KMS-11 (cell line): ENCODE results near the gene GP1BB.

Experiments used
- H2AFZ ChIP-seq: fragments of 200-600 bp; sonication (generic); 2 replicates; pipeline ENCODE4 v1.6.1; 2016; ENCODE audit warnings: antibody characterized with exemption, mixed run types, low read depth
- H3K27ac ChIP-seq: fragments of 200-600 bp; sonication (generic); 2 replicates; pipeline ENCODE4 v1.6.1; 2016; ENCODE audit warnings: mild to moderate bottlenecking, mixed run types
- H3K27me3 ChIP-seq: fragments of 200-600 bp; sonication (generic); 2 replicates; pipeline ENCODE4 v1.6.1; 2017; ENCODE audit warnings: mild to moderate bottlenecking, low read depth, mixed run types, moderate library complexity; ENCODE audit not compliant: insufficient read depth
- H3K36me3 ChIP-seq: fragments of 200-600 bp; sonication (generic); 2 replicates; pipeline ENCODE4 v1.6.1; 2017; ENCODE audit warnings: mild to moderate bottlenecking, mixed run types; ENCODE audit not compliant: insufficient read depth
- H3K4me1 ChIP-seq: fragments of 200-600 bp; sonication (generic); 2 replicates; pipeline ENCODE4 v1.6.1; 2016; ENCODE audit warnings: mild to moderate bottlenecking, low read depth, mixed run types; ENCODE audit not compliant: poor library complexity, severe bottlenecking
- H3K4me2 ChIP-seq: fragments of 200-600 bp; sonication (generic); 2 replicates; pipeline ENCODE4 v1.7.0; 2016; ENCODE audit warnings: mild to moderate bottlenecking, mixed run types
- H3K4me3 ChIP-seq: fragments of 200-600 bp; sonication (generic); IDR thresholded peaks from 2 replicates; pipeline ENCODE4 v1.6.1; 2017; ENCODE audit warnings: low read depth, low read length, mixed read lengths; ENCODE audit not compliant: insufficient read depth
- H3K79me2 ChIP-seq: fragments of 200-600 bp; sonication (generic); 2 replicates; pipeline ENCODE4 v1.6.1; 2016; ENCODE audit warnings: low read depth, mixed run types; ENCODE audit not compliant: insufficient read depth
- H3K9ac ChIP-seq: fragments of 200-600 bp; sonication (generic); 2 replicates; pipeline ENCODE4 v1.6.1; 2016; ENCODE audit warnings: mild to moderate bottlenecking, mixed run types
- H4K20me1 ChIP-seq: fragments of 200-600 bp; sonication (generic); 2 replicates; pipeline ENCODE4 v1.6.1; 2016; ENCODE audit warnings: mild to moderate bottlenecking, mixed run types; ENCODE audit not compliant: insufficient read depth
- TF ChIP-seq, protein P1 (sequence below): fragments of 200-600 bp; sonication (generic); conservative IDR thresholded peaks from 2 replicates; pipeline ENCODE4 v1.6.1; 2017; ENCODE audit warnings: low read depth, mild to moderate bottlenecking, antibody characterized with exemption, low read length, moderate library complexity, mixed read lengths

The GP1BB gene

DNA sequence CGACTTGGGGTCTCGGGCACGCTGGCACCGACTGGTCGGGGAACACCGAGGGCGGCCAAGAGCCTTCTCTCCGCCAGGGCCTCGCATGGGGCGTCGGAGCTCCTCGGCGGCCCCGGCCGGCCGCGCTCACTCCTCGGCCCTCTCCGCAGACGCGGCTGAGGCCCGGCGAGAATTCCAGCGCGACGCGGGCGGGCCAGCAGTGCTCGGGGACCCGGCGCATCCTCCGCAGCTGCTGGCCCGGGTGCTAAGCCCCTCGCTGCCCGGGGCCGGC is 42.8 kb downstream of the GP1BB start:
- Histone ChIP-seq H3K4me1 (no peaks in the 10 kb centered on the region), H2AFZ (no peak overlapping the region), H3K36me3 (no peaks in the 10 kb centered on the region), H3K27me3 (peaks cover 36% of the 10 kb centered on the region; the same call in 1 of the 2 replicates), H4K20me1 (no peaks in the 10 kb centered on the region), H3K4me3 (no peak overlapping the region), H3K79me2 (no peaks in the 10 kb centered on the region), H3K27ac (no peak overlapping the region), H3K9ac (no peak overlapping the region), H3K4me2 (no peak overlapping the region)
- TF ChIP-seq, protein P1, sequence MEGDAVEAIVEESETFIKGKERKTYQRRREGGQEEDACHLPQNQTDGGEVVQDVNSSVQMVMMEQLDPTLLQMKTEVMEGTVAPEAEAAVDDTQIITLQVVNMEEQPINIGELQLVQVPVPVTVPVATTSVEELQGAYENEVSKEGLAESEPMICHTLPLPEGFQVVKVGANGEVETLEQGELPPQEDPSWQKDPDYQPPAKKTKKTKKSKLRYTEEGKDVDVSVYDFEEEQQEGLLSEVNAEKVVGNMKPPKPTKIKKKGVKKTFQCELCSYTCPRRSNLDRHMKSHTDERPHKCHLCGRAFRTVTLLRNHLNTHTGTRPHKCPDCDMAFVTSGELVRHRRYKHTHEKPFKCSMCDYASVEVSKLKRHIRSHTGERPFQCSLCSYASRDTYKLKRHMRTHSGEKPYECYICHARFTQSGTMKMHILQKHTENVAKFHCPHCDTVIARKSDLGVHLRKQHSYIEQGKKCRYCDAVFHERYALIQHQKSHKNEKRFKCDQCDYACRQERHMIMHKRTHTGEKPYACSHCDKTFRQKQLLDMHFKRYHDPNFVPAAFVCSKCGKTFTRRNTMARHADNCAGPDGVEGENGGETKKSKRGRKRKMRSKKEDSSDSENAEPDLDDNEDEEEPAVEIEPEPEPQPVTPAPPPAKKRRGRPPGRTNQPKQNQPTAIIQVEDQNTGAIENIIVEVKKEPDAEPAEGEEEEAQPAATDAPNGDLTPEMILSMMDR: no peak

DNA sequence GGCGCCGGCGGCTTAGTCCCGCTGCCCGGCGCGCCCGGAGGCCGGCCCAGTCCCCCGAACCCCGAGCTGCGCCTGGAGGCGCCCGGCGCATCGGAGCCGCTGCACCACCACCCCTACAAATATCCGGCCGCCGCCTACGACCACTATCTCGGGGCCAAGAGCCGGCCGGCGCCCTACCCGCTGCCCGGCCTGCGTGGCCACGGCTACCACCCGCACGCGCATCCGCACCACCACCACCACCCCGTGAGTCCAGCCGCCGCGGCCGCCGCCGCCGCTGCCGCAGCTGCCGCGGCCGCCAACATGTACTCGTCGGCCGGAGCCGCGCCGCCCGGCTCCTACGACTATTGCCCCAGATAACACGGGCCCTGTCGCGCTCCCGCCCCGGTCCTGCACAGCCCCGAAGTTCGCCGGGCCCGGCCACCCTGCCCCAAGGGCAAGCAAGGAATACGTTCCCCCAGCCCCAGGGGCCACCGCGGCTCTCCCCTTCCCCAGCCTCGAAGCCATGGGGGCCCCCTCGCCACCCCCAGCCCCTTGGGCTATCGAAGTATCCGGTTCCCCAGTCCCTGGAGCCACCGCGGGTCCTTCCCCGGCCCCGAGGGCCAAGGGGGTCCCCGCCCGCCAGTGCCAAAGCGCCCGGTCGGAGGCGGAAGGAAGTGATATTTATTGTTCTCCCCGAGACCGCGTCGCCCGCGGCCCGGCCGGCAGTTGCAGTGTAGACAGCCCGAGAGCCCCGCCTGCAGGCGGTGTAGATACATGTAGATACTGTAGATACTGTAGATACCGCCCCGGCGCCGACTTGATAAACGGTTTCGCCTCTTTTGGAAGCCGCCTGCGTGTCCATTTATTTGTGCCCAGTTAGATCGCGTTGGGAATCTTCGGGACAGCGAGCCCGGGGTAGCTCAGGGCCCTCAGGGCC is 43.4 kb downstream of the GP1BB start:
- Histone ChIP-seq H3K36me3 (no peaks in the 10 kb centered on the region), H4K20me1 (no peaks in the 10 kb centered on the region), H3K27me3 (peaks cover 42% of the 10 kb centered on the region; the same call in 1 of the 2 replicates), H3K9ac (no peak overlapping the region), H3K4me3 (no peak overlapping the region), H3K4me1 (no peaks in the 10 kb centered on the region), H3K79me2 (no peaks in the 10 kb centered on the region), H3K27ac (no peak overlapping the region), H3K4me2 (no peak overlapping the region), H2AFZ (no peak overlapping the region)
- TF ChIP-seq, protein P1: no peak

DNA sequence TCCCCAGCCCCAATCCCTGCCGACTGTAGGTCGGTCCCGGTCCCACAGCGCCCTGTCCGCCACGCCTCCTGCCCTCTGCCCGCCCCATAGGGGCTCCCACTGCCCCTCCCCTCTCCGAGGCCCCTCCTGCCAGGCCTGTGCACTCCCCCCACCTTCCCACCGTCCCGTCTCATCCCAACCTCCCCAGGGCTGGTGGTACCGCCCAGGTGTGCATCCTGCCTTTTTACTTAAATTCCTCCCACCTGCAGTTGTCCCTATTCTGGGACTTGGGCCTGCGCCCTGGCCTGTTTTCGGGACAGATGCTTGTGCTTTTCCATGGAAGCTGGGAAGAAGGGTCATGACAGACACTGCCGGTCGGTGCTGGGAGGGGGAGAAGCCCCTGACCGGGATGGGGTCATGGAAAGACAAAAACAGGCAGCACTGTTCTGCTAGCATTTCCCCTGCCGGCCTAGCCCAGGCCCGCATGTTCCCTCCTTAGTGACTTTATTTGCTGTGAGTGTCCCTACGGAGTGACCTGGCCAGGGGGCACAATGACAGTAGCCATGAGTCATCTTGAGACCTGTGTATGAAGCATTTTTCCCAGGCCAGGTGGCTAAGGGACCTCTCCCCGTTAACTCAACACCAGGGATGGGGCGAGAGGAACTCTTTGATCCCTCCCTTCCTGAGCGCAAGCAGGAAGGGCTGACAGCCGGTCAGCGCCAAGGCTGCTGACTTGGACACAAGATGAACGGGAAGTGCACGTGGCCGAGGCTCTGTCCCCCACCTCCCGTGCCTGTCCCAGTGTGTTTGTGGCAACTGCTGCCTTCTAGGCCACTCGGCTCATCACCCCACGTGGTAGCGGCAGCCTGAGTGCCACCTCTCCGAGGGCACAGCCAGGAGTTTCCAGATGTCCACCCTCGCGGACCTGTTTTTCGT is 44.3 kb downstream of the GP1BB start:
- H3K4me2 ChIP-seq: no peak overlapping the region
- H3K9ac ChIP-seq: no peak overlapping the region
- no peaks in the 10 kb centered on the region for H3K79me2 ChIP-seq
- H4K20me1 ChIP-seq: no peaks in the 10 kb centered on the region
- no peak overlapping the region for H3K4me3 ChIP-seq
- H3K36me3 ChIP-seq: no peaks in the 10 kb centered on the region
- peaks cover 51% of the 10 kb centered on the region; the same call in 1 of the 2 replicates for H3K27me3 ChIP-seq
- H3K27ac ChIP-seq: no peak overlapping the region
- TF ChIP-seq, protein P1: no peak
- H3K4me1 ChIP-seq: no peaks in the 10 kb centered on the region
- no peak overlapping the region for H2AFZ ChIP-seq

DNA sequence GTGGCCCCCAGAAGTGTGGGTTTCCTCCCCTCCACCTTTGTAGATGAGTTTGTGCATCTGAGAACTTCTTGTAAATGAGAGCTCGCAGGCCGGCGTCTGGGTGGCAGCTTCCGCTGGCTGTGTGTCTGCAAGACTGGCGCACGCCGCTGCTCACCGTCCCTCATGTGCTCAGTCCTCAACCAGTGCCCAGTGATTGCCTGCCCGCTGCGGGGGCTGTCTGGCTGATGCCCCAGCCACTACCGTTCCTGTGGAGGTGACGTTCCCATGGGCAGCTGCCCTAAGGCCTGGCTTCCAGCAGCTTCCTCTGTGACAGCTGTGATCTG is 46.0 kb downstream of the GP1BB start:
- no peaks in the 10 kb centered on the region for H4K20me1 ChIP-seq
- no peak overlapping the region for H3K27ac ChIP-seq
- TF ChIP-seq, protein P1: no peak

More for the DNA sequence above, 46.0 kb downstream of the GP1BB start:
- Histone ChIP-seq H3K4me3 (no peak overlapping the region), H3K9ac (no peak overlapping the region), H2AFZ (no peak overlapping the region), H3K4me1 (no peaks in the 10 kb centered on the region), H3K4me2 (no peak overlapping the region), H3K36me3 (no peaks in the 10 kb centered on the region), H3K79me2 (no peaks in the 10 kb centered on the region), H3K27me3 (peaks cover 65% of the 10 kb centered on the region)
